HepG2 (cell line): Measurements from ENCODE around the gene FAM171A2. TPM values are rescaled to one million over a fixed set of nuclear protein-coding genes. Genes with fewer than 3 reads are reported as not detected.
A peak's percentile ranks its signal among the peaks of the same experiment; 100 is the strongest.

Source experiments
- ARHGAP35 ChIP-seq: sonication (generic); formaldehyde crosslinking; IDR thresholded peaks from 2 replicates; pipeline ENCODE4 v1.9.0; 2022; ENCODE audit warnings: mild to moderate bottlenecking, inconsistent platforms, moderate library complexity, missing genetic modification reagents, borderline replicate concordance
- HES4 ChIP-seq: sonication (generic); formaldehyde crosslinking; IDR thresholded peaks from 2 replicates; pipeline ENCODE4 v1.9.0; 2021; ENCODE audit warnings: mild to moderate bottlenecking, missing genetic modification reagents, borderline replicate concordance
- HNF1B ChIP-seq: sonication (generic); formaldehyde crosslinking; IDR thresholded peaks from 2 replicates; pipeline ENCODE4 v1.5.1; 2020; ENCODE audit warnings: mild to moderate bottlenecking, moderate library complexity, missing genetic modification reagents
- HNRNPK ChIP-seq: fragments of 200-400 bp; formaldehyde crosslinking; IDR thresholded peaks from 2 replicates; pipeline ENCODE4 v1.6.1; 2018; ENCODE audit warnings: low read length, low read depth, moderate library complexity, mild to moderate bottlenecking; ENCODE audit not compliant: poor library complexity, severe bottlenecking
- KLF11 ChIP-seq: IDR thresholded peaks from 2 replicates; pipeline ENCODE4 v1.6.1; 2016; ENCODE audit warnings: missing compliant biosample characterization
- MXD1 ChIP-seq: sonication (generic); formaldehyde crosslinking; IDR thresholded peaks from 2 replicates; pipeline ENCODE4 v1.4.0; 2020; ENCODE audit warnings: mild to moderate bottlenecking, missing genetic modification reagents
- NCOA2 ChIP-seq: sonication (generic); formaldehyde crosslinking; IDR thresholded peaks from 2 replicates; pipeline ENCODE4 v1.8.0; 2022; ENCODE audit warnings: inconsistent platforms
- ONECUT2 ChIP-seq: sonication (generic); formaldehyde crosslinking; IDR thresholded peaks from 2 replicates; pipeline ENCODE4 v1.4.0; 2020; ENCODE audit warnings: missing genetic modification reagents
- RBFOX2 ChIP-seq: fragments of 200-400 bp; formaldehyde crosslinking; IDR thresholded peaks from 2 replicates; pipeline ENCODE4 v1.6.1; 2017; ENCODE audit warnings: low read depth, mild to moderate bottlenecking, low read length
- SNAI1 ChIP-seq: sonication (generic); formaldehyde crosslinking; IDR thresholded peaks from 2 replicates; pipeline ENCODE4 v1.5.0; 2020; ENCODE audit warnings: mild to moderate bottlenecking, missing genetic modification reagents, borderline replicate concordance
- SP1 ChIP-seq, 2 experiments: fragments of 450-650 bp in 1 of 2; sonication (generic) in 1 of 2; formaldehyde crosslinking in 1 of 2; IDR thresholded peaks; 2 replicates each; pipeline versions ENCODE4 v1.4.0 to v1.6.1; 2016 to 2020; ENCODE audit warnings: missing genetic modification reagents in 1 of 2
- STAG1 ChIP-seq: sonication (generic); formaldehyde crosslinking; IDR thresholded peaks from 2 replicates; pipeline ENCODE4 v1.4.0; 2020; ENCODE audit warnings: missing genetic modification reagents
- XBP1 ChIP-seq: sonication (generic); formaldehyde crosslinking; IDR thresholded peaks from 2 replicates; pipeline ENCODE4 v1.5.0; 2020; ENCODE audit warnings: missing genetic modification reagents
- ZMYM4 ChIP-seq: sonication (generic); formaldehyde crosslinking; IDR thresholded peaks from 2 replicates; pipeline ENCODE4 v1.8.1; 2023; ENCODE audit warnings: mild to moderate bottlenecking, missing genetic modification reagents
- ZNF235 ChIP-seq: sonication (generic); formaldehyde crosslinking; IDR thresholded peaks from 2 replicates; pipeline ENCODE4 v1.8.1; 2023; ENCODE audit warnings: mild to moderate bottlenecking, missing genetic modification reagents, borderline replicate concordance
- ZSCAN31 ChIP-seq: sonication (generic); formaldehyde crosslinking; IDR thresholded peaks from 2 replicates; pipeline ENCODE4 v1.5.0; 2020; ENCODE audit warnings: low read depth, mild to moderate bottlenecking, missing genetic modification reagents
- polyA plus RNA-seq, 8 experiments: library from polyadenylated mRNA; depleted of rRNA in 3 of 8; stranded (reverse) in 7 of 8; unstranded in 1 of 8; fragments of >200 nt; fragmentation: Illumina TruSeq in 4 of 8; extraction: Trizol in 4 of 8; gene quantifications; 2 replicates each; pipeline versions ENCODE4 v1.2.1 to v1.2.3, GENCODE V29; 2011 to 2016; ENCODE audit warnings: low read depth in 4 of 8, missing spikeins in 1 of 8, mixed read lengths in 1 of 8; ENCODE audit not compliant: insufficient read depth in 1 of 8
- total RNA-seq, 5 experiments: library from RNA; depleted of rRNA; stranded (reverse); fragments of >200 nt; fragmentation: Illumina TruSeq; extraction: Trizol; gene quantifications; 2 replicates each; pipeline ENCODE4 v1.2.3, GENCODE V29; 2016; ENCODE audit warnings: low read depth in 1 of 5
- TF ChIP-seq, protein P1 (sequence below): IDR thresholded peaks from 2 replicates; pipeline ENCODE4 v1.4.0; 2020; ENCODE audit warnings: mild to moderate bottlenecking, missing genetic modification reagents
- TF ChIP-seq, protein P2 (sequence below): sonication (generic); formaldehyde crosslinking; IDR thresholded peaks from 2 replicates; pipeline ENCODE4; 2020; ENCODE audit warnings: missing genetic modification reagents, mild to moderate bottlenecking, borderline replicate concordance
- TF ChIP-seq, protein P3 (sequence below): sonication (generic); formaldehyde crosslinking; IDR thresholded peaks from 2 replicates; pipeline ENCODE4 v1.4.0; 2020; ENCODE audit warnings: missing genetic modification reagents

FAM171A2 gene
- total and polyA plus RNA-seq, 2 of the 13 experiments (the other 11 are each of a cell fraction or from before 2014, with no cell fraction given) = 1.8 to 3.6 TPM

DNA sequence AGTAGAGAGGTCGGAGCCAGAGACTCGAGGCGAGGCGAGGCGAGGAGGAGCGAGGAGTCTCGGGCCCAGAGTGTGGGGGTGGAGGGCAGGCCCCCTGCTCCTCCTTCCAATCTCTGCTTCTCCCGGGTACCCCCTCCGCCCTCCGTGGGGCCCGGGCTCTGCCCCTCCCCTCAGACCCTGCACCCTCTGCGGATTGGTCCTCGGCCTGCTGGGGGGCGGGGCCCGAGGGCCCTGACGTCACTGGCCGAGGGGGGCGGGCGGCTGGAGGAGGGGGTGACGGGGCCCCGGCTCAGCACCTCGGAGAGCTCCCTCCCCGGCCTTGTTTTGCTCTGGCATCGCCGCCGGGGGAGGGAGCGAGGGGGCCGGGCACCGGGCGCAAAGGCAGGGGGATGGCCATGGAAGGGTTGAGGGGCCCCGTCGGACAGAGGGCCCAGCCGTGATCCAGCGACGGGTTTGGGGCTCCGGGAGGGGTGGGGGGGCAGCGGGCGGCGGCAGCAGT is 55.3 kb downstream of the FAM171A2 start, which contains the start of gene RUNDC3A (continued):
- TF ChIP-seq, protein P1, sequence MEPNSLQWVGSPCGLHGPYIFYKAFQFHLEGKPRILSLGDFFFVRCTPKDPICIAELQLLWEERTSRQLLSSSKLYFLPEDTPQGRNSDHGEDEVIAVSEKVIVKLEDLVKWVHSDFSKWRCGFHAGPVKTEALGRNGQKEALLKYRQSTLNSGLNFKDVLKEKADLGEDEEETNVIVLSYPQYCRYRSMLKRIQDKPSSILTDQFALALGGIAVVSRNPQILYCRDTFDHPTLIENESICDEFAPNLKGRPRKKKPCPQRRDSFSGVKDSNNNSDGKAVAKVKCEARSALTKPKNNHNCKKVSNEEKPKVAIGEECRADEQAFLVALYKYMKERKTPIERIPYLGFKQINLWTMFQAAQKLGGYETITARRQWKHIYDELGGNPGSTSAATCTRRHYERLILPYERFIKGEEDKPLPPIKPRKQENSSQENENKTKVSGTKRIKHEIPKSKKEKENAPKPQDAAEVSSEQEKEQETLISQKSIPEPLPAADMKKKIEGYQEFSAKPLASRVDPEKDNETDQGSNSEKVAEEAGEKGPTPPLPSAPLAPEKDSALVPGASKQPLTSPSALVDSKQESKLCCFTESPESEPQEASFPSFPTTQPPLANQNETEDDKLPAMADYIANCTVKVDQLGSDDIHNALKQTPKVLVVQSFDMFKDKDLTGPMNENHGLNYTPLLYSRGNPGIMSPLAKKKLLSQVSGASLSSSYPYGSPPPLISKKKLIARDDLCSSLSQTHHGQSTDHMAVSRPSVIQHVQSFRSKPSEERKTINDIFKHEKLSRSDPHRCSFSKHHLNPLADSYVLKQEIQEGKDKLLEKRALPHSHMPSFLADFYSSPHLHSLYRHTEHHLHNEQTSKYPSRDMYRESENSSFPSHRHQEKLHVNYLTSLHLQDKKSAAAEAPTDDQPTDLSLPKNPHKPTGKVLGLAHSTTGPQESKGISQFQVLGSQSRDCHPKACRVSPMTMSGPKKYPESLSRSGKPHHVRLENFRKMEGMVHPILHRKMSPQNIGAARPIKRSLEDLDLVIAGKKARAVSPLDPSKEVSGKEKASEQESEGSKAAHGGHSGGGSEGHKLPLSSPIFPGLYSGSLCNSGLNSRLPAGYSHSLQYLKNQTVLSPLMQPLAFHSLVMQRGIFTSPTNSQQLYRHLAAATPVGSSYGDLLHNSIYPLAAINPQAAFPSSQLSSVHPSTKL = peak; percentile 69
- peak; percentile 97 for TF ChIP-seq KLF11 (CRISPR knock-in tag)
- 0 out of 2 replicates have a peak, but pooled peaks have one; percentile 44 for TF ChIP-seq SNAI1 (CRISPR knock-in tag)
- no peak for TF ChIP-seq STAG1 (CRISPR knock-in tag)
- TF ChIP-seq, protein P2, sequence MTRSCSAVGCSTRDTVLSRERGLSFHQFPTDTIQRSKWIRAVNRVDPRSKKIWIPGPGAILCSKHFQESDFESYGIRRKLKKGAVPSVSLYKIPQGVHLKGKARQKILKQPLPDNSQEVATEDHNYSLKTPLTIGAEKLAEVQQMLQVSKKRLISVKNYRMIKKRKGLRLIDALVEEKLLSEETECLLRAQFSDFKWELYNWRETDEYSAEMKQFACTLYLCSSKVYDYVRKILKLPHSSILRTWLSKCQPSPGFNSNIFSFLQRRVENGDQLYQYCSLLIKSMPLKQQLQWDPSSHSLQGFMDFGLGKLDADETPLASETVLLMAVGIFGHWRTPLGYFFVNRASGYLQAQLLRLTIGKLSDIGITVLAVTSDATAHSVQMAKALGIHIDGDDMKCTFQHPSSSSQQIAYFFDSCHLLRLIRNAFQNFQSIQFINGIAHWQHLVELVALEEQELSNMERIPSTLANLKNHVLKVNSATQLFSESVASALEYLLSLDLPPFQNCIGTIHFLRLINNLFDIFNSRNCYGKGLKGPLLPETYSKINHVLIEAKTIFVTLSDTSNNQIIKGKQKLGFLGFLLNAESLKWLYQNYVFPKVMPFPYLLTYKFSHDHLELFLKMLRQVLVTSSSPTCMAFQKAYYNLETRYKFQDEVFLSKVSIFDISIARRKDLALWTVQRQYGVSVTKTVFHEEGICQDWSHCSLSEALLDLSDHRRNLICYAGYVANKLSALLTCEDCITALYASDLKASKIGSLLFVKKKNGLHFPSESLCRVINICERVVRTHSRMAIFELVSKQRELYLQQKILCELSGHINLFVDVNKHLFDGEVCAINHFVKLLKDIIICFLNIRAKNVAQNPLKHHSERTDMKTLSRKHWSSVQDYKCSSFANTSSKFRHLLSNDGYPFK = peak; percentile 34; the same call in 1 of the 2 replicates
- peak; percentile 41; the same call in 1 of the 2 replicates for TF ChIP-seq ONECUT2 (CRISPR knock-in tag)
- TF ChIP-seq MXD1 (CRISPR knock-in tag) = peak; percentile 75
- TF ChIP-seq ARHGAP35 (CRISPR knock-in tag) = 0 out of 2 replicates have a peak, but pooled peaks have one; percentile 7
- peak; percentile 51 for TF ChIP-seq HNRNPK
- TF ChIP-seq NCOA2 (CRISPR knock-in tag) = 0 out of 2 replicates have a peak, but pooled peaks have one; percentile 24
- TF ChIP-seq XBP1 (CRISPR knock-in tag) = 0 out of 2 replicates have a peak, but pooled peaks have one; percentile 64
- 0 out of 2 replicates have a peak, but pooled peaks have one; percentile 23 for TF ChIP-seq ZSCAN31 (CRISPR knock-in tag)
- peak; percentile 84; the same call in 1 of the 2 replicates for TF ChIP-seq ZNF235 (CRISPR knock-in tag)
- peak; percentile 35; the same call in 1 of the 2 replicates for TF ChIP-seq HNF1B (CRISPR knock-in tag)
- TF ChIP-seq, protein P3, sequence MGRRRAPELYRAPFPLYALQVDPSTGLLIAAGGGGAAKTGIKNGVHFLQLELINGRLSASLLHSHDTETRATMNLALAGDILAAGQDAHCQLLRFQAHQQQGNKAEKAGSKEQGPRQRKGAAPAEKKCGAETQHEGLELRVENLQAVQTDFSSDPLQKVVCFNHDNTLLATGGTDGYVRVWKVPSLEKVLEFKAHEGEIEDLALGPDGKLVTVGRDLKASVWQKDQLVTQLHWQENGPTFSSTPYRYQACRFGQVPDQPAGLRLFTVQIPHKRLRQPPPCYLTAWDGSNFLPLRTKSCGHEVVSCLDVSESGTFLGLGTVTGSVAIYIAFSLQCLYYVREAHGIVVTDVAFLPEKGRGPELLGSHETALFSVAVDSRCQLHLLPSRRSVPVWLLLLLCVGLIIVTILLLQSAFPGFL = no peak
- peak; percentile 85; the same call in 1 of the 2 replicates for TF ChIP-seq HES4 (CRISPR knock-in tag)
- TF ChIP-seq SP1 (IDR thresholded peaks at IDR 0.05) = no peak
- TF ChIP-seq SP1 (CRISPR knock-in tag; IDR thresholded peaks at IDR 0.05) = peak; percentile 83
- no peak for TF ChIP-seq RBFOX2
- TF ChIP-seq ZMYM4 (CRISPR knock-in tag) = 0 out of 2 replicates have a peak, but pooled peaks have one; percentile 38
